Mesothelial cell of epicardium (in vitro differentiated cells): ENCODE data around the gene UBC. TPM values are rescaled to one million over a fixed set of nuclear protein-coding genes. Genes with fewer than 3 reads are reported as not detected.
"Not testable (repeated sequence)": the region's sequence is repeated elsewhere in the genome, so short reads cannot be mapped to it uniquely, and the experiment has no call there.

ENCODE experiments used
- DNase-seq, 2 experiments: peaks; one replicate each; pipeline ENCODE4 v3.0.0; 2021; ENCODE audit warnings: low spot score in 2 of 2; ENCODE audit not compliant: unreplicated experiment in 2 of 2
- H3K27ac Mint-ChIP-seq: 2 replicates; pipeline ENCODE4 v1.8.0; 2021; ENCODE audit warnings: mixed read lengths
- H3K27me3 Mint-ChIP-seq: 2 replicates; pipeline ENCODE4 v1.8.0; 2021; ENCODE audit warnings: low read depth, mixed read lengths
- H3K36me3 Mint-ChIP-seq: 2 replicates; pipeline ENCODE4 v1.8.0; 2021; ENCODE audit warnings: mixed read lengths
- H3K4me1 Mint-ChIP-seq: 2 replicates; pipeline ENCODE4 v1.8.0; 2021; ENCODE audit warnings: mixed read lengths
- H3K4me3 Mint-ChIP-seq: 2 replicates; pipeline ENCODE4 v1.8.0; 2021; ENCODE audit warnings: mild to moderate bottlenecking, moderate library complexity, mixed read lengths
- H3K9me3 Mint-ChIP-seq: 2 replicates; pipeline ENCODE4 v1.8.0; 2021; ENCODE audit warnings: mixed read lengths
- CTCF ChIP-seq: fragments of 200-600 bp; sonication (generic); IDR thresholded peaks from one replicate; pipeline ENCODE4 v1.5.0; 2021; ENCODE audit warnings: antibody characterized with exemption; ENCODE audit not compliant: unreplicated experiment
- total RNA-seq: library from RNA; stranded (reverse); gene quantifications from 3 replicates; pipeline ENCODE4 v1.2.1, GENCODE V29; 2021

Gene UBC
- total RNA-seq, 1 donor from 2014 or later = 718 TPM

DNA sequence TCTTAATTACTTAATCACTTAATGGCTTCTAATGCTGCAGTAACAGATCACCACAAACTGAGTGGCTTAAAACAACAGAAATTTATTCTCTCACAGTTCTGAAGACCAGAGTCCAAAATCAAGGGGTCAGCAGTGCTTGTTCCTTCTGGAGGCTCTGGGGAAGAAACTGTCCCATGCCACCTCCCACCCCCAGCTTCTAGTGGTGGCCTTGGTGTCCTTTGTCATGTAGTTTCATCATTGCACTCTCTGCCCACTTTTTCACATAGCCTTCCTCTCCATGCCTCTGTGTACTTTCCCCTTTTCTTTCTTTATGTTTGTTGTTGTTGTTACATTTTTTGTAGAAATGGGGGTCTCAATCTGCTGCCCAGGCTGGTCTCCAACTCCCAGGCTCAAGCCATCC, 16.1 kb upstream of the UBC start:
- Mint-ChIP-seq H3K4me1 (peaks cover 5% of the 10 kb centered on the region), H3K27me3 (no peaks in the 10 kb centered on the region), H3K36me3 (no peaks in the 10 kb centered on the region), H3K9me3 (no peaks in the 10 kb centered on the region), H3K4me3 (no peak overlapping the region), H3K27ac (no peak overlapping the region)
- TF ChIP-seq CTCF = no peak
- no peak for DNase-seq

GRCh38 chr12:124929649-124930419, 15.4 kb upstream of the UBC start:
- Mint-ChIP-seq H3K4me1 (peaks cover 5% of the 10 kb centered on the region), H3K27ac (no peak overlapping the region), H3K4me3 (no peak overlapping the region), H3K9me3 (no peaks in the 10 kb centered on the region), H3K36me3 (no peaks in the 10 kb centered on the region), H3K27me3 (no peaks in the 10 kb centered on the region)
- DNase-seq = no peak
- no peak for TF ChIP-seq CTCF

GRCh38 chr12:124928912-124929530, 14.6 kb upstream of the UBC start:
- no peak for TF ChIP-seq CTCF
- Mint-ChIP-seq H3K36me3 (no peaks in the 10 kb centered on the region), H3K27ac (no peak overlapping the region), H3K9me3 (no peaks in the 10 kb centered on the region), H3K4me1 (peaks cover 6% of the 10 kb centered on the region), H3K4me3 (no peak overlapping the region), H3K27me3 (no peaks in the 10 kb centered on the region)
- DNase-seq = no peak

GRCh38 chr12:124928095-124928911, 13.9 kb upstream of the UBC start:
- Mint-ChIP-seq H3K4me3 (peak overlapping the region; percentile 96), H3K27ac (peak overlapping the region; percentile 95), H3K4me1 (peaks cover 9% of the 10 kb centered on the region), H3K36me3 (no peaks in the 10 kb centered on the region), H3K9me3 (no peaks in the 10 kb centered on the region), H3K27me3 (no peaks in the 10 kb centered on the region)
- no peak for TF ChIP-seq CTCF
- no peak for DNase-seq

- Mint-ChIP-seq H3K27me3 (no peaks in the 10 kb centered on the region), H3K4me1 (peaks cover 11% of the 10 kb centered on the region), H3K9me3 (no peaks in the 10 kb centered on the region), H3K36me3 (no peaks in the 10 kb centered on the region), H3K4me3 (peak overlapping the region; percentile 96), H3K27ac (peak overlapping the region; percentile 95)
- peak; percentile 85 to 98 for DNase-seq
- no peak for TF ChIP-seq CTCF
Measured at GRCh38 chr12:124927201-124928094, 13.0 kb upstream of the UBC start.

DNA sequence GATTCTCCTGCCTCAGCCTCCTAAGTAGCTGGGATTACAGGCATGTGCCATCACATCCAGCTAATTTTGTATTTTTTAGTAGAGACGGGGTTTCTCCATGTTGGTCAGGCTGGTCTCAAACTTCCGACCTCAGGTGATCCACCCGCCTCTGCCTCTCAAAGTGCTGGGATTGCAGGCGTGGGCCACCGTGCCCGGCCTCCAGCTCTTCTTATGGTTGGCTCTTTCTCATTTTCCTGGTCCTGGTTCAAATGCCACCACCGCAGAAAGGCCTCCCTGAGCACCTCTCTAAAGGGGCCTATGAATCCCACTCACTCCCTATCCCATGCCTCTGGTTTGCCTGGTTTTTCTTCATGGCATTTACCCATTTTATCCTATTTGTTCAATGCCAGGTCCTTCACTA, 11.3 kb upstream of the UBC start:
- not testable (repeated sequence) for H3K27ac Mint-ChIP-seq, DNase-seq, H3K27me3 Mint-ChIP-seq, H3K36me3 Mint-ChIP-seq, H3K9me3 Mint-ChIP-seq, H3K4me3 Mint-ChIP-seq
- peaks cover 26% of the 10 kb centered on the region for H3K4me1 Mint-ChIP-seq
